PC-9 (cell line): ENCODE data around the gene GLP2R. TPM values are rescaled to one million over a fixed set of nuclear protein-coding genes. Genes with fewer than 3 reads are reported as not detected.

Experiments
- BruUV-seq: library from RNA; stranded (reverse); fragments of 400-500 nt; replicated peaks from 2 replicates; lab custom pipeline; 2021; lab: Mats Ljungman, UMichigan
- CTCF ChIA-PET: fragments of 300-600 bp; sonication (Branson Sonifier 250); formaldehyde crosslinking; loops from one replicate; lab custom pipeline; 2022; ENCODE audit warnings: antibody characterized with exemption; lab: Charles Lee
- POLR2A ChIA-PET: fragments of 300-600 bp; sonication (Branson Sonifier 250); formaldehyde crosslinking; loops from one replicate; lab custom pipeline; 2022; ENCODE audit warnings: antibody characterized with exemption; ENCODE audit not compliant: unreplicated experiment; lab: Charles Lee
- DNase-seq, 2 experiments: peaks; one replicate each; pipeline versions ENCODE4 v3.0.0 to v3.0.0-alpha.2; 2015 to 2022; ENCODE audit warnings: mixed read lengths in 1 of 2
- H2AFZ ChIP-seq: fragments of 200-600 bp; sonication (generic); 2 replicates; pipeline ENCODE4 v1.8.1; 2017; ENCODE audit warnings: antibody characterized with exemption
- H3F3A ChIP-seq: fragments of 200-600 bp; sonication (generic); 2 replicates; pipeline ENCODE4 v1.8.1; 2017; ENCODE audit warnings: antibody characterized with exemption, mild to moderate bottlenecking, low read depth; ENCODE audit not compliant: insufficient read depth
- H3K27ac ChIP-seq: fragments of 200-600 bp; sonication (generic); 2 replicates; pipeline ENCODE4 v1.6.1; 2016; ENCODE audit warnings: mixed run types
- H3K27me3 ChIP-seq: fragments of 200-600 bp; sonication (generic); 2 replicates; pipeline ENCODE4 v1.6.1; 2016; ENCODE audit warnings: low read depth, mixed run types; ENCODE audit not compliant: insufficient read depth
- H3K36me3 ChIP-seq: fragments of 200-600 bp; sonication (generic); 2 replicates; pipeline ENCODE4 v1.6.1; 2016; ENCODE audit warnings: low read depth, mixed run types
- H3K4me1 ChIP-seq: fragments of 200-600 bp; sonication (generic); replicated peaks from 2 replicates; pipeline ENCODE4 v1.6.1; 2016; ENCODE audit warnings: mixed run types; ENCODE audit not compliant: insufficient read depth
- H3K4me2 ChIP-seq: fragments of 200-600 bp; sonication (generic); 2 replicates; pipeline ENCODE4 v1.6.1; 2017; ENCODE audit warnings: mixed run types
- H3K4me3 ChIP-seq: fragments of 200-600 bp; sonication (generic); 2 replicates; pipeline ENCODE4 v1.6.1; 2016; ENCODE audit warnings: mixed run types
- H3K79me2 ChIP-seq: fragments of 200-600 bp; sonication (generic); 2 replicates; pipeline ENCODE4 v1.6.1; 2017; ENCODE audit warnings: low read depth, mixed run types
- H3K9me2 ChIP-seq: fragments of 200-600 bp; sonication (generic); 2 replicates; pipeline ENCODE4 v1.8.1; 2017; ENCODE audit warnings: mild to moderate bottlenecking; ENCODE audit not compliant: insufficient read depth
- H3K9me3 ChIP-seq: fragments of 200-600 bp; sonication (generic); 2 replicates; pipeline ENCODE4 v1.8.1; 2016; ENCODE audit warnings: low read depth; ENCODE audit not compliant: insufficient read depth
- H4K20me1 ChIP-seq: fragments of 200-600 bp; sonication (generic); 2 replicates; pipeline ENCODE4 v1.8.1; 2017; ENCODE audit not compliant: insufficient read depth
- EZH2 ChIP-seq: fragments of 200-600 bp; sonication (generic); IDR thresholded peaks from 2 replicates; pipeline ENCODE4 v1.8.0; 2017; ENCODE audit warnings: antibody characterized with exemption, low read depth
- intact Hi-C: fragments of 100-400 bp; cut with micrococcal nuclease; formaldehyde crosslinking; loops from one replicate; pipeline ENCODE4 v1.10.0; 2022; ENCODE audit not compliant: unreplicated experiment
- total RNA-seq: library from RNA; stranded (reverse); gene quantifications from 2 replicates; pipeline ENCODE4 v1.2.3, GENCODE V29; 2021
- TF ChIP-seq, protein P1 (sequence below): fragments of 200-600 bp; sonication (generic); conservative IDR thresholded peaks from 2 replicates; pipeline ENCODE4 v1.6.1; 2017; ENCODE audit warnings: mixed run types, antibody characterized with exemption, mild to moderate bottlenecking, moderate library complexity

Gene GLP2R
- total RNA-seq, 1 experiment from 2014 or later: 3.2 TPM

DNA sequence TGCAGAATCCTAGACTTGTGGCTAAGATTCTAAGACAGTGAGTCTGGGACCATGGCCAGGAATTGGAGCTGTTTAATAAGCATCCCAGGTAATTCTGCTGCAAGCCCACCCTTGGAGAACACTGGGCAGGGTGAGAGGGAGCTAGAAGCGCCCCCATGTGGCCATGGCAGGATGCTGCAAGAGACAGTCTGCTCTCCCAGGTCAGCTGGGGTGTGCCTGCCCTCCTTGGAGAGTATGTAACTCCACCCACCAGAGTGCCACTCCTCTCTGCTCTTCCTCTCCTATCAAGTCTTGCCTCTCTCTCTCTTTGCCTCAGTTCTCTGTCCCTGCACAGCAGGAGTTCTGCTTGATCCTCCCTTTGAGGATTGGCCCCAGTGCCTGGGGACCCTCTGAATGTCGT is 64.4 kb downstream of the GLP2R start:
- intact Hi-C loops: no loop called here
- no peak overlapping the region for H3K4me2 ChIP-seq
- no peaks in the 10 kb centered on the region for H3K36me3 ChIP-seq
- no TSS peak for BruUV-seq
- no peak overlapping the region for H3K4me3 ChIP-seq
- H3K9me2 ChIP-seq: no peaks in the 10 kb centered on the region
- no peak overlapping the region for H2AFZ ChIP-seq
- peak in 1 of 2 experiments; percentile 33 for DNase-seq
- ChIA-PET POLR2A (no interaction called here), CTCF (interaction anchor here (0.6 to 1.4 kb wide), 6 partner anchors 15 to 90 kb away, joined by 3 to 5 read pairs (median 4); no protein-coding TSS in a partner anchor)
- no peaks in the 10 kb centered on the region for H4K20me1 ChIP-seq
- H3K27me3 ChIP-seq: no peaks in the 10 kb centered on the region
- TF ChIP-seq, protein P1, sequence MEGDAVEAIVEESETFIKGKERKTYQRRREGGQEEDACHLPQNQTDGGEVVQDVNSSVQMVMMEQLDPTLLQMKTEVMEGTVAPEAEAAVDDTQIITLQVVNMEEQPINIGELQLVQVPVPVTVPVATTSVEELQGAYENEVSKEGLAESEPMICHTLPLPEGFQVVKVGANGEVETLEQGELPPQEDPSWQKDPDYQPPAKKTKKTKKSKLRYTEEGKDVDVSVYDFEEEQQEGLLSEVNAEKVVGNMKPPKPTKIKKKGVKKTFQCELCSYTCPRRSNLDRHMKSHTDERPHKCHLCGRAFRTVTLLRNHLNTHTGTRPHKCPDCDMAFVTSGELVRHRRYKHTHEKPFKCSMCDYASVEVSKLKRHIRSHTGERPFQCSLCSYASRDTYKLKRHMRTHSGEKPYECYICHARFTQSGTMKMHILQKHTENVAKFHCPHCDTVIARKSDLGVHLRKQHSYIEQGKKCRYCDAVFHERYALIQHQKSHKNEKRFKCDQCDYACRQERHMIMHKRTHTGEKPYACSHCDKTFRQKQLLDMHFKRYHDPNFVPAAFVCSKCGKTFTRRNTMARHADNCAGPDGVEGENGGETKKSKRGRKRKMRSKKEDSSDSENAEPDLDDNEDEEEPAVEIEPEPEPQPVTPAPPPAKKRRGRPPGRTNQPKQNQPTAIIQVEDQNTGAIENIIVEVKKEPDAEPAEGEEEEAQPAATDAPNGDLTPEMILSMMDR: peak; percentile 68
- no peak for TF ChIP-seq EZH2
- H3K9me3 ChIP-seq: no peaks in the 10 kb centered on the region
- peaks cover 16% of the 10 kb centered on the region for H3K4me1 ChIP-seq
- peaks cover 11% of the 10 kb centered on the region; the same call in 1 of the 2 replicates for H3F3A ChIP-seq
- no peak overlapping the region for H3K27ac ChIP-seq
- no peaks in the 10 kb centered on the region for H3K79me2 ChIP-seq

DNA sequence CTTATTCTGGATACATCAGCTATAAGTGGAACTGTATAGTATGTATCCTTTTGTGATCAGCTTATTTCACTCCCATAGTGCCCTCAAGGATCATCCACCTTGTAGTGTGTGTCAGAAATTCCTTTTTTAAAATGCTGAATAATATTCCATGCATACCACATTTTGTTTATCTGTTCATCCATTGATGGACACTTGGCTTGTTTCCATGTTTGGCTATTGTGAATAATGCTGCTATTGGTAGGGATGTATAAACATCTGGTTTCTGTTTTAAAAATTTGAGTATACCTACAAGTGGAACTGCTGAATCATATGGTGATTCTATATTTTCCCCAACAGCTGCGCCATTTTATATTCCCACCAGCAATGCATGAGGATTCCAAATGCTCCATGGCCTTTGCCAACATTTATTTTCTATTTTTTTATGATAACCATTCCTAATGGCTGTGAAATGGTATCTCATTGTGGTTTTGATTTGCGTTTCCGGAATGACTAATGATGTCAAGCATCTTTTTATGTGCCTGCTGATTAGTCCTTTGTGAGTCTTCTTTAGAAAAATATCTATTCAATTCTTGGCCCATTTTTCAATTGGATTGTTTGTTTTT is 67.8 kb downstream of the GLP2R start:
- ChIA-PET CTCF (no interaction called here), POLR2A (no interaction called here)
- no peaks in the 10 kb centered on the region for H3K79me2 ChIP-seq
- no peak for TF ChIP-seq EZH2
- TF ChIP-seq, protein P1: no peak
- H3K4me3 ChIP-seq: no peak overlapping the region
- intact Hi-C loops: no loop called here
- no peaks in the 10 kb centered on the region for H3F3A ChIP-seq
- H4K20me1 ChIP-seq: no peaks in the 10 kb centered on the region
- no peaks in the 10 kb centered on the region for H3K27me3 ChIP-seq
- no peaks in the 10 kb centered on the region for H3K9me2 ChIP-seq
- BruUV-seq: no TSS peak
- H3K27ac ChIP-seq: no peak overlapping the region
- no peaks in the 10 kb centered on the region; the same call in 1 of the 2 replicates for H3K4me1 ChIP-seq
- H3K36me3 ChIP-seq: no peaks in the 10 kb centered on the region
- H3K9me3 ChIP-seq: no peaks in the 10 kb centered on the region
- H3K4me2 ChIP-seq: no peak overlapping the region
- no peak overlapping the region for H2AFZ ChIP-seq
- no peak for DNase-seq

DNA sequence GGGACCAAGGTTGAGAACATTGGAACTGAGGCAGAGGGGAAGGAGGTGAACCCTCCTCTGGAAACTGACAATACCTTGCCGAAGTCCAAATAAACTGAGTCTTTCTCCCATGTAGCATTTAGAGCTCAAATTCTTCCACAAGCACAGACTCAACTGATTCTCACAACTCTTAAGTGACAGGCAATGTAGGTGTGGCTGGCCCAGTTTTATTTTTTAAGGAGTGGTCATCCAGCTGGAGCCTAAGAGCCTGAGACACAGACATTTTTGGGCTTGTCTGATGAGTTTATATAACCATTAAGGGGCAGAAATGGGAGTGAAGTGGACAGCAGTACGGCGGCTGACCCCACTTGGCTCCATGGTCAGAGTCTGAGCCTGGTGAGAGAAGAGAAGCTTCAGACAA is 68.5 kb downstream of the GLP2R start:
- DNase-seq: no peak
- no peaks in the 10 kb centered on the region for H3K9me2 ChIP-seq
- H3K36me3 ChIP-seq: no peaks in the 10 kb centered on the region
- H2AFZ ChIP-seq: no peak overlapping the region
- H3K9me3 ChIP-seq: no peaks in the 10 kb centered on the region
- no TSS peak for BruUV-seq
- intact Hi-C loops: no loop called here
- no peaks in the 10 kb centered on the region for H3F3A ChIP-seq
- H3K27ac ChIP-seq: no peak overlapping the region
- CTCF ChIA-PET: interaction anchor here (0.6 kb wide), 1 partner anchor 142 kb away, joined by 3 read pairs; no protein-coding TSS in a partner anchor
- TF ChIP-seq, protein P1: no peak
- no peak for TF ChIP-seq EZH2
- H3K27me3 ChIP-seq: no peaks in the 10 kb centered on the region
- no peaks in the 10 kb centered on the region for H4K20me1 ChIP-seq
- H3K4me3 ChIP-seq: no peak overlapping the region
- H3K79me2 ChIP-seq: no peaks in the 10 kb centered on the region
- H3K4me2 ChIP-seq: no peak overlapping the region
- no peaks in the 10 kb centered on the region; the same call in 1 of the 2 replicates for H3K4me1 ChIP-seq
- POLR2A ChIA-PET: no interaction called here
